ENCODE data around the gene PPP1R9A. TPM values are rescaled to one million over a fixed set of nuclear protein-coding genes. Genes with fewer than 3 reads are reported as not detected.

Gene PPP1R9A
- total RNA-seq, 4 donors from 2014 or later, result 4.7 to 23.9 (median 11.8) TPM

DNA sequence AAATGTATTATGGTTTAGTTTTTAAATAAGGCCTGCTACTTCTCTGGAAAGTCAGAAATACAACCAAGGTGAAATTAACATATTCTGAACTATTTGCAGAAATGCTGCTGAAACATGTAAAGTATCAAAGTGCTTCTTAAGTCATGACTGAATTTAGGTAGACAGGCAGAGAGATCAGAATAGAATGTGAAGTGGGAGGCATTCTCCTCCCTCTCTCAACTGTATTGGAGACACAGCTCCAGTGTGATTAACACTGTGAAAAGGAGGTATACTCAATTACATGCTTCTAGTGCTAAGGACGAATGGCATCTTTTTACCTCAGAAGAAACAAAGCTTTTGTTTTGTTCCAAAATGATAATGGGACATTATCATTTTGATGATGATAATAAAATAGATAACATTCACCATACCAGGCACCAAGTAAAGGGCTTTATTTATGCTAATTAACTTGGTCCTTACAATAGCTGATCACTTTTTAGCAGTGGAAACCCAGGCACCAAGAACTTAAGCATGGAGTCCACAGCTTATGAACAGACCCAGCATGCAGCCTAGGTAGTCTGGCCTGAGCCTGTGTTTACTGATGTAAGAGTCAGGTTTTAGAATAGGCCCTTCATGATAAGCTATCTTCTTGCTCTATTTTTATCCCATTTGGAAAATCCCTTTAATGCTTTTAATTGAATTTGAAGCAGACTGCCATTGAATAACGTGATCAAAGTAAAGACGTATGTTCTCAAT, 26.0 kb downstream of the PPP1R9A start:
- no peaks in the 10 kb centered on the region for H3K27me3 ChIP-seq
- no peak overlapping the region for H3K27ac ChIP-seq
- H3K4me3 ChIP-seq, result no peak overlapping the region
- no peaks in the 10 kb centered on the region for H3K4me1 ChIP-seq
- no peaks in the 10 kb centered on the region for H3K36me3 ChIP-seq
- DNase-seq, result no peak
- no peak for TF ChIP-seq POLR2A (IDR thresholded peaks at IDR 0.05)
- TF ChIP-seq, protein P1, sequence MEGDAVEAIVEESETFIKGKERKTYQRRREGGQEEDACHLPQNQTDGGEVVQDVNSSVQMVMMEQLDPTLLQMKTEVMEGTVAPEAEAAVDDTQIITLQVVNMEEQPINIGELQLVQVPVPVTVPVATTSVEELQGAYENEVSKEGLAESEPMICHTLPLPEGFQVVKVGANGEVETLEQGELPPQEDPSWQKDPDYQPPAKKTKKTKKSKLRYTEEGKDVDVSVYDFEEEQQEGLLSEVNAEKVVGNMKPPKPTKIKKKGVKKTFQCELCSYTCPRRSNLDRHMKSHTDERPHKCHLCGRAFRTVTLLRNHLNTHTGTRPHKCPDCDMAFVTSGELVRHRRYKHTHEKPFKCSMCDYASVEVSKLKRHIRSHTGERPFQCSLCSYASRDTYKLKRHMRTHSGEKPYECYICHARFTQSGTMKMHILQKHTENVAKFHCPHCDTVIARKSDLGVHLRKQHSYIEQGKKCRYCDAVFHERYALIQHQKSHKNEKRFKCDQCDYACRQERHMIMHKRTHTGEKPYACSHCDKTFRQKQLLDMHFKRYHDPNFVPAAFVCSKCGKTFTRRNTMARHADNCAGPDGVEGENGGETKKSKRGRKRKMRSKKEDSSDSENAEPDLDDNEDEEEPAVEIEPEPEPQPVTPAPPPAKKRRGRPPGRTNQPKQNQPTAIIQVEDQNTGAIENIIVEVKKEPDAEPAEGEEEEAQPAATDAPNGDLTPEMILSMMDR (IDR thresholded peaks at IDR 0.05), result no peak
- no peaks in the 10 kb centered on the region for H3K9me3 ChIP-seq

DNA sequence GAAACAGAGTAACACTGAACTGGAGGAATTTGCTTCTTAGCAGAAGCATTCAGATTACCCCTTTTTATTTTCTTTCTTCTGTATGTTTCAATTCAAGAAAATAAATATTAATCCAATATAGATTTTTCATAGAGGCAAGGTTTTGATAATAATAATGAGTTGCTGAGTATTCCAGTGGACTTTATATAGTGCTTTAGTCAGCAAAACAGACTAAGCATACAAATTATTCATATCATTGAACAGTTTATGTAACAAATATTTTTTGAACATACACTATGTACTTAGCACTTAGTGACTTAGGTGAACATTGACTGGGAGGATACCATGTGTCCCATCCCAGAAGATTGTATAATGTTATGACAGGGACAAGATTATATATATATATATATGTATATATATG, 32.0 kb downstream of the PPP1R9A start:
- Histone ChIP-seq H3K4me1 (no peaks in the 10 kb centered on the region), H3K27me3 (no peaks in the 10 kb centered on the region), H3K27ac (no peak overlapping the region), H3K9me3 (no peaks in the 10 kb centered on the region), H3K36me3 (no peaks in the 10 kb centered on the region), H3K4me3 (no peak overlapping the region)
- no peak for DNase-seq
- TF ChIP-seq POLR2A (IDR thresholded peaks at IDR 0.05), result no peak
- TF ChIP-seq, protein P1 (IDR thresholded peaks at IDR 0.05), result no peak

- no peaks in the 10 kb centered on the region for H3K4me1 ChIP-seq
- H3K27ac ChIP-seq, result no peak overlapping the region
- no peak for DNase-seq
- no peaks in the 10 kb centered on the region for H3K9me3 ChIP-seq
- H3K4me3 ChIP-seq, result no peak overlapping the region
- H3K27me3 ChIP-seq, result no peaks in the 10 kb centered on the region
- no peaks in the 10 kb centered on the region for H3K36me3 ChIP-seq
- TF ChIP-seq POLR2A (IDR thresholded peaks at IDR 0.05), result no peak
- TF ChIP-seq, protein P1 (IDR thresholded peaks at IDR 0.05), result no peak
Observed at GRCh38 chr7:94940241-94940640, 32.8 kb downstream of the PPP1R9A start.

DNA sequence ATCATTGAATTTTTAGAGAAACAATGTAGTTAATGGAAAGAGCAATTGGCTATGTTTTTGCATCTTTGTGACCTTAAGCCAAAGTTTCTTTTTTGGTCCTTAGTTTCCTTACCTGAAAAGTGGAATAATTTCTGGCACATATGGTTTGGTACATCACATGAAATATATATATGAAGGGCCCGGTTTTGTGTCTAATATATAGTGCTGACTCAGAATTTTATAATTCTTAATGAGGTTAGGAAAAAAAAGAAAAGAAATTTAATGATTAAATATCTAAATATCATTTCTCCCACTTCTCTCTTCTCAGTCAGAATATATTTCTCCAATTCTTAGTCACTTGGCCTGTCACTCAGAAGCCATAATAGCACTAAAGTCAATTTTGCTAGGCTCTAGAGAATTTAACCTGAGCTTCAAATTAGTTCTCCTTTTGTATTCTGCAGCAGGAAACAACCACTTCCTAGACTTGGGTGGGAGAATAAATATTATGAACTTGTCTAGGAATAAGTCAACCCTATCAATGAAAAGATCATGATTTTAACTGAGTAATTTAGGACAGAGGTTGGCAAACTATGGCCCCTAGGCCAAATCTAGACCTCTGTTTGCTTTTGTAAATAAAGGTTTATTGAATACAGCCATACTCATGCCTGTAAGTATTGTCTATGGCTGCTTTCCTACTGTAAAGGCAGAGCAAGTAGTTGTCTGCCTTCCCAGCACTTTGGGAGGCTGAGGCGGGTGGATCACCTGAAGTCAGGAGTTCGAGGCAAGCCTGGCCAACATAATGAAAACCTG, 34.6 kb downstream of the PPP1R9A start:
- DNase-seq, result no peak
- no peaks in the 10 kb centered on the region for H3K27me3 ChIP-seq
- no peak overlapping the region for H3K4me3 ChIP-seq
- no peak for TF ChIP-seq POLR2A (IDR thresholded peaks at IDR 0.05)
- TF ChIP-seq, protein P1 (IDR thresholded peaks at IDR 0.05), result no peak
- H3K36me3 ChIP-seq, result no peaks in the 10 kb centered on the region
- H3K27ac ChIP-seq, result no peak overlapping the region
- no peaks in the 10 kb centered on the region for H3K4me1 ChIP-seq
- no peaks in the 10 kb centered on the region for H3K9me3 ChIP-seq

DNA sequence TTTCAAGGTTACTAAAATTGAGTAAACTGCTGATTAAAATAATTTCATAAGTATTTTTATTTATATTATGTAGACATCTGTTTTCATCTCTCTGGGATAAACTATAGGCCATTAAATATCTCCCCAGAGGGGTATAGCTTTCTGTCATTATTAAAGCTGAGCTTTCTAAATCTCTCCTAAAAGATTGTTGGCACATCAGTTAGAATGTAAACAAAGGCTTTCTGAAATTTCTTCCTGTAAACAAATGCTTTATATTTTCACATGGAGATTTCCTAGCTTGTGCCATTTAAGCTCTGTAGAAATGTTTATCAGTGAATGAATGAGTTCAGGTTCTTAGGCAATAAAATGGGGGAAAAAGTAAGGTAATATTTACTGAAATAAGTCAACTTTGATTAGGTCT, 35.7 kb downstream of the PPP1R9A start:
- DNase-seq, result no peak
- Histone ChIP-seq H3K4me3 (no peak overlapping the region), H3K27ac (no peak overlapping the region), H3K9me3 (no peaks in the 10 kb centered on the region), H3K4me1 (no peaks in the 10 kb centered on the region), H3K36me3 (no peaks in the 10 kb centered on the region), H3K27me3 (no peaks in the 10 kb centered on the region)
- TF ChIP-seq, protein P1 (IDR thresholded peaks at IDR 0.05), result no peak
- TF ChIP-seq POLR2A (IDR thresholded peaks at IDR 0.05), result no peak

Measured in Peyer's patch (tissue), 4 donors.